ENCODE data around the gene MAN2B2.

GRCh38 chr4:6589444-6589843 lies 14.5 kb downstream of the MAN2B2 start:
- TF ChIP-seq POLR2AphosphoS5 (IDR thresholded peaks at IDR 0.05; ENCODE audit: low read depth, low read length), result no peak
- no peak for TF ChIP-seq POLR2A (IDR thresholded peaks at IDR 0.05; ENCODE audit: low read depth, low read length)
- no peak for TF ChIP-seq TAF1 (IDR thresholded peaks at IDR 0.05; ENCODE audit: low read depth, low read length)
